HG03439 (cell line): Measurements from ENCODE around the gene IER5L.

Source experiments
- ATAC-seq: cut with Tn5 transposase; IDR thresholded peaks from one replicate; pipeline ENCODE4 v1.9.1; 2021; ENCODE audit warnings: mild to moderate bottlenecking, moderate library complexity; ENCODE audit not compliant: unreplicated experiment

Gene IER5L

GRCh38 chr9:129182122-129182521 lies 4.1 kb upstream of the IER5L start:
- no peak for ATAC-seq

GRCh38 chr9:129181246-129181645 lies 3.2 kb upstream of the IER5L start:
- no peak for ATAC-seq

- ATAC-seq: no peak
Measured at GRCh38 chr9:129178568-129179382, 714 bp upstream of the IER5L start.

GRCh38 chr9:129177443-129177790 lies 644 bp downstream of the IER5L start:
- peak; percentile 11 for ATAC-seq

- no peak for ATAC-seq
Measured at GRCh38 chr9:129176701-129177442, 1.2 kb downstream of the IER5L start.

- ATAC-seq: no peak
Measured at GRCh38 chr9:129175825-129176633, 2.0 kb downstream of the IER5L start.

GRCh38 chr9:129175515-129175824 lies 2.6 kb downstream of the IER5L start:
- no peak for ATAC-seq

- no peak for ATAC-seq
Measured at GRCh38 chr9:129174724-129175514, 3.1 kb downstream of the IER5L start.

GRCh38 chr9:129174102-129174723 lies 3.8 kb downstream of the IER5L start:
- ATAC-seq: no peak

- ATAC-seq: no peak
Measured at GRCh38 chr9:129173296-129174101, 4.6 kb downstream of the IER5L start.

- no peak for ATAC-seq
Measured at GRCh38 chr9:129172816-129173215, 5.2 kb downstream of the IER5L start.

- no peak for ATAC-seq
Measured at GRCh38 chr9:129171993-129172751, 5.9 kb downstream of the IER5L start.

GRCh38 chr9:129170229-129170628 lies 7.8 kb downstream of the IER5L start:
- no peak for ATAC-seq

- no peak for ATAC-seq
Measured at GRCh38 chr9:129166623-129167557, 11.2 kb downstream of the IER5L start.

GRCh38 chr9:129165198-129165597 lies 12.9 kb downstream of the IER5L start:
- no peak for ATAC-seq

GRCh38 chr9:129164246-129164930 lies 13.7 kb downstream of the IER5L start:
- no peak for ATAC-seq

- ATAC-seq: no peak
Measured at GRCh38 chr9:129163753-129164152, 14.3 kb downstream of the IER5L start.
